Motor neuron (in vitro differentiated cells): ENCODE measurements around the gene C16orf78. TPM values are rescaled to one million over a fixed set of nuclear protein-coding genes. Genes with fewer than 3 reads are reported as not detected.

Experiments used
- ATAC-seq, 8 experiments: fragments of 200-7000 bp; cut with Tn5 transposase; replicated peaks in 6 of 8; 2 replicates each; pipeline ENCODE4 v1.8.0; 2021; ENCODE audit warnings: mild to moderate bottlenecking in 8 of 8, moderate library complexity in 8 of 8
- H3K27ac ChIP-seq, 2 donors: fragments of 250-450 bp; sonication (Bioruptor Pico); 2 replicates each; pipeline ENCODE4 v1.9.0; 2021; ENCODE audit warnings: antibody characterized with exemption in 2 of 2, mild to moderate bottlenecking in 2 of 2, moderate library complexity in 1 of 2
- H3K4me1 ChIP-seq, 2 donors: fragments of 250-450 bp; sonication (Bioruptor Pico); replicated peaks in 1 of 2; 2 replicates each; pipeline ENCODE4 v1.6.1; 2021; ENCODE audit warnings: antibody characterized with exemption in 2 of 2, mild to moderate bottlenecking in 2 of 2, moderate library complexity in 1 of 2
- H3K4me3 ChIP-seq, 5 donors: fragments of 250-450 bp; sonication (Bioruptor Pico); 2 replicates each; pipeline ENCODE4 v1.9.0; 2021; ENCODE audit warnings: antibody characterized with exemption in 5 of 5, mild to moderate bottlenecking in 5 of 5, moderate library complexity in 4 of 5
- WGBS, 10 experiments: fragments of 450-650 bp; shearing (Covaris generic); methylation state at CpG; one replicate each; pipeline ENCODE4 v1.0.0; 2022; 5-methylcytosine and 5-hydroxymethylcytosine counted together
- in situ Hi-C, 9 experiments: fragments of 400-800 bp; cut with MboI; loops; one replicate each; pipeline ENCODE4 v1.15.0; 2021; ENCODE audit warnings: low sequenced_read_pairs in 9 of 9, low pct_unique_long_range_greater_than_20kb in 2 of 9; ENCODE audit not compliant: unreplicated experiment in 9 of 9
- total RNA-seq, 8 experiments: library from RNA; unstranded; fragments of 300-600 nt; gene quantifications; 2 replicates each; pipeline versions ENCODE4 v1.2.3 to v1.2.4, GENCODE V29; 2022

Gene C16orf78
- total RNA-seq, 8 experiments from 2014 or later: not detected

DNA sequence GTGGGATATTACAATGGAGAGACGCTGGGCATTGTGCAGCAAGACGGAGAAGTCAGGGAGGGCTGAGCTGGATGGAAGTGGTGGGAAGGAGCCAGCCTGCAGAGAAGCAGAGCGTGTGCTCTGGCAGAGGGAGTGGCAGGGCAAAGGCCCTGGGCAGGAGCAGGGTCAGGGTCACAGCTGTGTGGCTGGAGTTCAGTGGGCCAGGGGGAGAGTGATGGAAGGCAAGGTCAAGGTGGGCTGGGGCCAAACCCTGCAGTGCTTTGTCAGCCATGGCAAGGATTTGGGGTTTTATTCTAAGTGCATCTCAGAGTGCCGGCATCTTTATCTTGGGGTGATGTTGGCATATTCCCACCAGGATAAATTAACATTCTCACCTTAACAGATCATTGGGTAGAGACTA is 31.9 kb upstream of the C16orf78 start:
- Histone ChIP-seq H3K27ac (no peak overlapping the region), H3K4me1 (no peaks in the 10 kb centered on the region), H3K4me3 (no peak overlapping the region)
- 0 to 86% (median 38%) methylated on average over 1 to 2 of the region's 4 CpGs; no CpG with 5 or more reads in 3 of the 10 experiments for WGBS, 10 experiments
- ATAC-seq: no peak
- in situ Hi-C loops: loop anchor here in 6 of 9 experiments (10.0 to 25.0 kb wide), 3 partner anchors 647 to 657 kb away; no protein-coding TSS in a partner anchor

DNA sequence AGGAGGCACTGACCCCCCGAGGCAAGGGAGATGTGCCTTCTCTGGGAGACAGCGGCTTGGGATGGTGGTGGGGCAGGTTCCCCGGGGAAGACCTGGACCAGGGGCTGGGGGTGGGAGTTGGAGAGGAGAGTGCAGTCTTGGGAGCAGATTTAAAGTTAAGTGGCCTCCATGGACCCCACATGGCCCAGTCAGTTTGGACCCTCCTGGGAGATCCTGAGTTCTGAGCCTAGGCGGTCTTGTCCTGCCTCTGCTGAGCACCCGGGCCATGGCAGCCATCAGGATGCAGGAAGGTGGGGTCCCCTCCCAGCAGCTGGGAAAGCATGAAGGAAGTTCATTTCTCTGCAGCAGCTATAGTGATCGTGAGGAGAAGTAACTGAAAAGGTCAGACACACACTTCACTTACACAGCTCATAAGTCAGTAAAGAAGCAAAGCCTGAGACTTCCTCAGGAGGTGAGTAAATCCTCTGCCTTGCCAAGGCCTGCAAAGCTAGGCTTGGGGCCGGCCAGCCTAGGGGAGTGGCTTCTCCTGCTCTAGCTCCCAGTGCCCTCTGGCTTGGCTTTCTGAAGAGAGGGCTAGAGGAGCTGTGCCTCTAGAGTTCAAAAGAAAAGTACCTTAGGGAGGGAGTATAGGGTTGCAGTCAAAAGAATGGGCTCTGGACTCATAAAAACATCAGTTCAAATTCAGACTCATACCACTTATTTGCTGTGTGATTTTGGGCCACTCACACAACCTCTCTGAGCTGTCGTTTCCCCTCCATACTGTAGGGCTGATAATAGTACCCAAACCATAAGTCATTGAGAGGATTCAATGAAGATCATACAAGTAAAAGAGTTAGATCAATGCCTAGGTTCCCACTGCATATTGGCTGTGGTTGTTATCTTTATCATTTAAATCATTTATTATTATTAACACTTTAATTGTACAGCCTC is 31.0 kb upstream of the C16orf78 start:
- no peak for ATAC-seq
- no peak overlapping the region for H3K27ac ChIP-seq
- in situ Hi-C loops: loop anchor here in 6 of 9 experiments (10.0 to 25.0 kb wide), 3 partner anchors 648 to 658 kb away; no protein-coding TSS in a partner anchor
- no peak overlapping the region for H3K4me3 ChIP-seq
- WGBS, 10 experiments: 0 to 49% (median 6%) methylated on average over 1 to 5 of the region's 8 CpGs; no CpG with 5 or more reads in 5 of the 10 experiments
- no peaks in the 10 kb centered on the region for H3K4me1 ChIP-seq

DNA sequence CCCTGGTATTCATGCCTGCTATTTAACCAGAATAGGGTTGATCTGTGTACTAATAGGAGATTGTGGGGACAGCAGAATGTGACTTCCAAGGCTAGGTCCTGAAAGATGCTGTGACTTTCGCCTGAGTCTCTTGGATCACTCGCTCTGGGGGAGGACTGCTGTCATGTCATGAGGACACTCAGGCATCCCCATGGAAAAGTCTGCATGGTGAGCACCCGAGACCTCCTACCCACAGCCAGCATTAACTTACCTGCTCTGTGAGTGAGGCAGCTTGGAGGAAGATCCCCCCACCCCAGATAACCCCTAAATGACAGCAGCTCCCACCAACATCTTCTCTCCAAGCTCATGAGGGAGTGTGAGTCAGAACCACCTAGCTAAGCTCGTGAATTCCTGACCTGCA is 30.3 kb upstream of the C16orf78 start:
- 0 to 100% (median 58%) methylated on average over 1 to 3 of the region's 4 CpGs; no CpG with 5 or more reads in 5 of the 10 experiments for WGBS, 10 experiments
- ATAC-seq: no peak
- Histone ChIP-seq H3K4me3 (no peak overlapping the region), H3K4me1 (no peaks in the 10 kb centered on the region), H3K27ac (no peak overlapping the region)
- in situ Hi-C loops: loop anchor here in 6 of 9 experiments (10.0 to 25.0 kb wide), 3 partner anchors 648 to 658 kb away; no protein-coding TSS in a partner anchor

DNA sequence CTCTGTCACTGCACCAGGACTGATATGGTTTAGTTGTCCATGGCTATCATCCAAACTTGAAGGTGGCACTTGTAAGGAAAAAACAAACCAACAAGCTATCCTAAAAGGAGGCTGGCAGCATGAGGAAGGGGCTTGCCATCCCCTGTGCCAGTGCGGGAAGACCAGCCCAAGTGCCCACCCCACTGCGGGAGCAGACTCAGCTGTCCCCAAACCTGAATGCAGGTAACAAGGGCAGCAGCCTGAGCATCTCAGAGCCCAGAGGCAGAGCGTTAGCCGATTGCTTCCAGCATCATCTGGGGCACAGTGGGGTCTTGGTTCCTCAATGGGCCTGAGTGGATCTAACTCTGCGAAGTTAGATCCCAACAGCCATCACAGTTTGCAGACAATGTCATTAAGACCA is 29.2 kb upstream of the C16orf78 start:
- H3K4me1 ChIP-seq: no peaks in the 10 kb centered on the region
- no peak for ATAC-seq
- in situ Hi-C loops: loop anchor here in 6 of 9 experiments (10.0 to 25.0 kb wide), 3 partner anchors 650 to 660 kb away; no protein-coding TSS in a partner anchor
- no peak overlapping the region for H3K4me3 ChIP-seq
- H3K27ac ChIP-seq: no peak overlapping the region
- WGBS, 10 experiments: 0% methylated on average over 1 to 2 of the region's 5 CpGs; no CpG with 5 or more reads in 8 of the 10 experiments

DNA sequence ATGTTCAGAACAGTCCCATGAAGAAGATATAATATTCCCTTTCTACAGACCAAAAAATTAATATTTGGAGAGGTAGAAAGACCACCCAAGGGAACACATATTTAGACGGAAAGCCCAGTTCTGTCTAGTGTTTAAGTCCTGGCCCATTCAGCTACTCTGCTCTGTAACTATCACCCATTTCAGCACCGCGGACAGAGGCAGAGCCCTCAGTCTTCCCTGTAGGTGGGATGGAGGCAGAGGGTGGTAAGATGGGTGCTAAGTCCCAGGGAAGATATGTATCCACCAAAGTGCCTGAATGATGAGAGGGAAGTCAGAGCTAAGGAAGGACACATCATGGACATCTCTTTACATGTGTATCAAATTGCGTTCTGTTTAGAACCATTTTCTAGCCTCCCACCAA is 27.8 kb upstream of the C16orf78 start:
- peak in 1 of 8 experiments; percentile 42 for ATAC-seq
- Histone ChIP-seq H3K4me1 (no peaks in the 10 kb centered on the region), H3K4me3 (no peak overlapping the region), H3K27ac (no peak overlapping the region)
- WGBS, 10 experiments: 0 to 40% (median 20%) methylated on average over 1 to 4 of the region's 4 CpGs; no CpG with 5 or more reads in 2 of the 10 experiments
- in situ Hi-C loops: loop anchor here in 6 of 9 experiments (10.0 to 25.0 kb wide), 3 partner anchors 651 to 661 kb away; no protein-coding TSS in a partner anchor

DNA sequence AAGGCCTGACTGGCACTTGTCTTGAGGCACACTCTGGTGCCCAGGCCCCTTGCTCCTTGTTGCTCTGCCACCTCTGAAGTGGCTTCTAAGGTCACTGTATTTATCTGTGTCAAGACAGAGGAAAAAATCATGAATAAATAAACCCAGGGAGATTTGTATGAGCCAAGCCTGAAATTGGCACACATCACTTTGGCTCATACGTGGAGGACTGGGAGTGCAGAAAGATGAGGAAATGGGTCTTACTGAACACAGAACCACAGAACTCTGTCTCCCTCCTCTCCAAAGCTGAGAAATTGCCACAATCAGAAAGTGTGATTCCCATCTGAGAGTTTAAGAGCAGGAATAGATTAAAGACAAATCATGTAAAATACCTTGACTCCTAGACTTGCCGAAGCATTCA is 27.1 kb upstream of the C16orf78 start:
- ATAC-seq: no peak
- H3K27ac ChIP-seq: no peak overlapping the region
- 0 to 80% (median 11%) methylated on average over 1 to 2 of the region's 2 CpGs; no CpG with 5 or more reads in 2 of the 10 experiments for WGBS, 10 experiments
- no peak overlapping the region for H3K4me3 ChIP-seq
- H3K4me1 ChIP-seq: no peaks in the 10 kb centered on the region
- in situ Hi-C loops: loop anchor here in 6 of 9 experiments (10.0 to 25.0 kb wide), 3 partner anchors 652 to 662 kb away; no protein-coding TSS in a partner anchor

DNA sequence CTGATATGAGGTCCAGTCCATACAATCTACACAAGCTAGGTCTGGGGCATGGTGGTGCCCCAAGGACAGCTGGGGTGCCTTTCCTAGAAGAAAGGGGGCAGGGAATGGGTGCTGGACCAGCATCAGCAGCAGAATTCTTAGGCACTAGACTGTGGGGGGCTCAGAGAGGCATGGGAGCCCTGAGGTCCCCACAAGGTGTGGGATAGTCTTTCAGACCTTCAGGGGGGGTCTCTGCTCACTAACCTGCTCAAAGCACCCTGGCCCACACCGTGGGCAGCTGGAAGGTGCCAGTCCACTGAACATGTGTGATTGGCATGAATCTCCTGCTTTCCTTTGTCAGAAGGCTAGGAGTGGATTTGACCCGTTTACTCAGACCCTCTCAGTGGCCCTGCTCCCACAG is 26.1 kb upstream of the C16orf78 start:
- ATAC-seq: no peak
- Histone ChIP-seq H3K4me3 (no peak overlapping the region), H3K27ac (no peak overlapping the region), H3K4me1 (no peaks in the 10 kb centered on the region)
- WGBS, 10 experiments: 0 to 60% (median 20%) methylated on average over 1 of the region's 2 CpGs; no CpG with 5 or more reads in 7 of the 10 experiments
- in situ Hi-C loops: loop anchor here in 6 of 9 experiments (10.0 to 25.0 kb wide), 3 partner anchors 653 to 663 kb away; no protein-coding TSS in a partner anchor

DNA sequence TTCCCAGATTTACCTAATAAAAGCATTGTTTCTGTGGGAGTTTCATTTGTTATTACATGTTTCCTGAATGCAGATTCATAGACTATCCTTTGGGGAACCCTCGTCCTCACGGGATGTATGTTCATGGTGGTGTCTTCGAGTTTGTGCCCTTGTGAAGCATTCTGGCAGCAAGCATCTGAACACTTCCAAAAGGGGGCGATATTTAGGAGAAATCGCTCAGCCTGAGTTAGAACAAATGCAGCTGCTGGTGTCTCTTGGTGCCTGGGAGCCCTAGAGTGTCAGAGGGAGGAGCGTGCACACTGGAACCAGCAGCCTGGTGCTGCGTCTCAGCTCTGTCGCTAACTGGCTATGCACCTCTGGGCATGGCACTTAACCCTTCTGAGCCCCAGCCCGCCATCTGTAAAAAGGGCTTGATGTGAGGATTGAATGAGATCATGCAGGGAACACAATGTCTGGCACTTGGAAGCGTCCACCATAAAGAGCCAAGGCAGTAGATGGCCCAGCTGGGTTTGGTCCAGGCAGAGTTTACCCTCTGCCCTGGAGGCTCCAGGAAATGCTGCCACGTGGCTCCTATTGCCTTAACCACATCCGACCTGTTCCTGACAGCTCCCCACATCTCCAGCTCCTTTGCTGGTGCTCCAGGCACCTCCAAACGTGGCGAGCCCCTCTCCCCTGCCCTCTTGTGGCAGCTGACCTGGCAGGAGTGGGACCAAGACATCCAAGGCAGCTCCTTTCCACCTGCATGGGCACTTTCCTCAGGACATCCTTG is 25.0 kb upstream of the C16orf78 start:
- Histone ChIP-seq H3K4me1 (no peaks in the 10 kb centered on the region), H3K4me3 (no peak overlapping the region), H3K27ac (no peak overlapping the region)
- ATAC-seq: no peak
- 5 to 63% (median 45%) methylated on average over 3 to 8 of the region's 14 CpGs; no CpG with 5 or more reads in 2 of the 10 experiments for WGBS, 10 experiments
- in situ Hi-C loops: loop anchor here in 6 of 9 experiments (10.0 to 25.0 kb wide), 3 partner anchors 654 to 664 kb away; no protein-coding TSS in a partner anchor

DNA sequence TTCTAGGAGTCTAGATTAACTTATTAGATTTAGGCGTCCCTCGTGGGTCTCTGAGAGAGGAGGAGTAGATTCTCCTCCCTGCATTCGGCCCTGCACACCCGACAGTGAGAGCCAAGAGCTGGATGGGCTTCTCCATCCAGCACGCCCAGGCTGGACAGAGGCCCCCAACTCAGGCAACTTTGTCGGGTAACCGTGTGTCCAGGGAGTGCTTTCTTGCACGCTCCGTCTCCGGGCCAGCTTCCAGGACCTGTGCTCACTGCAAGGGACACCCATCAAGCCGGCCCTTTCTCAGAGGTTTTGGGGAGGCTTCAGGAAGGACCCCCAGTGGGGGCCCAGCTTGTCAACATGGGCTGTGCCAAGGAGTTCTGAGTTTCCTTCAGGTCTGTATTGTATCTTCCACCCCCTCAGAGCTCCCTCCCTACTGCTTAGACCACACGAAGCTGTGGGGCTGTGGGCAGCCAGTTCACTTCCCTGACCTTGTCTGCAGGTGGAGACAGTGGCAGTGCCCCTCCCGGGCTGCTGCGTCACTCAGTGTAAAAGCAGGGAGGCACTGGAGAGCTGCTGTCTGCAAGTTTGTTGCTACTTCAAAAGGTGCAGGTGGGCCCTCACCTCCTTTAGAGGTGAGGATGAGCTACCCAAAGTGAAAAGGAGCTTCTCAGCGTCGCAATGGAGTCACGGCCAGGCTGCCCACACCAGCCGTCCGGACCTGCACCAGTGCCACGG is 24.0 kb upstream of the C16orf78 start:
- H3K4me1 ChIP-seq: no peaks in the 10 kb centered on the region
- 6 to 81% (median 44%) methylated on average over 1 to 9 of the region's 20 CpGs; no CpG with 5 or more reads in 2 of the 10 experiments for WGBS, 10 experiments
- in situ Hi-C loops: loop anchor here in 8 of 9 experiments (10.0 to 25.0 kb wide), 3 partner anchors 655 to 665 kb away; no protein-coding TSS in a partner anchor
- peak in 1 of 8 experiments; percentile 71 for ATAC-seq
- H3K4me3 ChIP-seq: no peak overlapping the region
- H3K27ac ChIP-seq: no peak overlapping the region

DNA sequence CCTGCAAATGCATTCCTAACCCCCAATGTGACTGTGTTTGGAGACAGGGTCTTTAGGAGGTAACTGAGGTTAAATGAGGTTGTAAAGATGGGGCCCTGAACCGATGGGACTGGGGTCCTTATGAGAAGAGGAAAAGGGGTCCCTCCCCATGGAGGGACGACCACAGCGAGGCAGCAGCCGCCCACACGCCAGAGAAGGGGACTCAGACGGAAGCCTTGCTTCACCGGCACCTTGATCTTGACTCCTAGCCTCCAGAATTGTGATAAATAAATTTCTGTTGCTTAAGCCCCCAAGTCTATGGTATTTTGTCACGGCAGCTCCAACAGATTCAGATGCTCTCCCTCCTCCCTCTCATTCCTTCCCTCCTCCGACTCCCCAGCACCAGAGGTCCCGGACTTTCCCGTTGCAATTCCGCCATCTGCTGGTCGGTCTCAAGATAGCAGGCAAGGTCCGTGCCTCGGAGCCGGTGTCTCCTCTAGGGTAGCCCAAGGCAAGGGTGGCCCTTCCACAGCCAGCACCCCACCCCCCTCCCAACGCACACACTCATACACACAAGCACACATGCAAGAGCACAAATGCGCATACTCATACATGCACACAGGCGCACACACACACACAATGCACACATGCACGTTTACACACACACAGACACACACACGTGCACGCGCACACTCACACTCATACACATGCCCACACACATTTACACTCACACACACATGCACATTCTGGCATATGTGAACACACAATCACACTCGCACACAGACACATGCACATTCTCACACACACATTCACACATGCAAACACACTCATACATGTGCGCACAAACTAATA is 23.1 kb upstream of the C16orf78 start:
- 25 to 57% (median 43%) methylated on average over 4 to 10 of the region's 25 CpGs; no CpG with 5 or more reads in 2 of the 10 experiments for WGBS, 10 experiments
- Histone ChIP-seq H3K4me3 (no peak overlapping the region), H3K4me1 (no peaks in the 10 kb centered on the region), H3K27ac (no peak overlapping the region)
- ATAC-seq: peak; percentile 26 to 85 (median 64)
- in situ Hi-C loops: loop anchor here in 2 of 9 experiments (10.0 to 25.0 kb wide), 2 partner anchors 663 to 666 kb away; no protein-coding TSS in a partner anchor

DNA sequence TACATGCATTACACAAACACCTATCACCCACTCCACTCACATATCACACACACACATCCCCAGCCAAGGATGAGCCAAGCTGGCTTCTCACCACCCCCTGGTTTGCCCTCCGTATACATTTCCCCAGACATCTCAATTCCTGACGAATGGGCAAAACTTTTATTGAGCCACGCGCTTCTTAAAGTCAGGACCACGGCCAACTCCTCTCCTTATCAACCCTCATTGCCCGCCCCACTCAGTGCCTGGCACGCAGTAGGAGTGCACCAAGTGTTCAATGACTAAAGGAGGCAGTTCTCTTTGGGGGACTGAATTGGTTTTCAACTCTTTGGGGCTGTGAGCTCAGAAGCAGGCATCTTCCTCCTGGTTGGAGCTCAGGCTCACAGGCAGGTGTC is 22.5 kb upstream of the C16orf78 start:
- in situ Hi-C loops: loop anchor here in 2 of 9 experiments (10.0 to 25.0 kb wide), 2 partner anchors 664 to 666 kb away; no protein-coding TSS in a partner anchor
- H3K4me3 ChIP-seq: no peak overlapping the region
- 0 to 24% (median 21%) methylated on average over 2 to 7 of the region's 7 CpGs; no CpG with 5 or more reads in 6 of the 10 experiments for whole genome bisulfite sequencing, 10 experiments
- no peaks in the 10 kb centered on the region for H3K4me1 ChIP-seq
- H3K27ac ChIP-seq: no peak overlapping the region
- no peak for ATAC-seq
